Peyer's patch (tissue), 4 donors: ENCODE measurements around the gene KCTD7.

ENCODE experiments used
- CTCF ChIP-seq, 6 experiments: fragments of 450-650 bp in 4 of 6; fragments of 200-600 bp in 2 of 6; sonication (generic) in 1 of 6; IDR thresholded peaks; one replicate each; pipeline ENCODE4 v1.5.1; 2017 to 2019; ENCODE audit warnings: antibody characterized with exemption in 6 of 6, mild to moderate bottlenecking in 3 of 6, moderate library complexity in 1 of 6
- POLR2A ChIP-seq, 2 donors: fragments of 450-650 bp; IDR thresholded peaks; one replicate each; pipeline ENCODE4 v1.5.1; 2017; ENCODE audit warnings: antibody characterized with exemption in 2 of 2, mild to moderate bottlenecking in 2 of 2, moderate library complexity in 2 of 2

GRCh38 chr7:66641526-66641871, 12.8 kb downstream of the KCTD7 start:
- no peak for TF ChIP-seq CTCF (IDR thresholded peaks at IDR 0.05)
- no peak for TF ChIP-seq POLR2A (IDR thresholded peaks at IDR 0.05)
